ENCODE data around the gene ZNF165. TPM values are rescaled to one million over a fixed set of nuclear protein-coding genes. Genes with fewer than 3 reads are reported as not detected.

The ZNF165 gene
- total and polyA plus RNA-seq, 2 experiments from 2014 or later: 5.9 to 9.4 TPM

GRCh38 chr6:28111964-28112363, 31.6 kb downstream of the ZNF165 start:
- no peak for DNase-seq (ENCODE audit: low spot score)
- Histone ChIP-seq H3K27ac (no peak overlapping the region), H3K4me1 (ENCODE audit: insufficient read depth) (no peaks in the 10 kb centered on the region), H3K9me3 (ENCODE audit: low read depth) (no peaks in the 10 kb centered on the region), H3K27me3 (no peaks in the 10 kb centered on the region), H2AFZ (no peak overlapping the region), H3K79me2 (no peaks in the 10 kb centered on the region), H3K9me2 (replicated peaks; ENCODE audit: insufficient read depth) (no peaks in the 10 kb centered on the region), H3K36me3 (replicated peaks; ENCODE audit: insufficient read depth, low read depth) (no peaks in the 10 kb centered on the region), H3K4me2 (no peak overlapping the region), H3K4me3 (no peak overlapping the region), H4K20me1 (ENCODE audit: insufficient read depth, poor library complexity, severe bottlenecking) (no peaks in the 10 kb centered on the region)
- no peak for TF ChIP-seq EZH2 (IDR thresholded peaks at IDR 0.05; ENCODE audit: borderline replicate concordance)
- WGBS (ENCODE audit: low lambda C conversion rate, missing lambda C conversion rate): 92% methylated on average over 3 of the region's 3 CpGs

- no peaks in the 10 kb centered on the region for H3K36me3 ChIP-seq (replicated peaks; ENCODE audit: insufficient read depth, low read depth)
- H3K9me3 ChIP-seq (ENCODE audit: low read depth): no peaks in the 10 kb centered on the region
- H3K27ac ChIP-seq: no peak overlapping the region
- H3K9me2 ChIP-seq (replicated peaks; ENCODE audit: insufficient read depth): no peaks in the 10 kb centered on the region
- no peaks in the 10 kb centered on the region for H3K27me3 ChIP-seq
- H3K4me2 ChIP-seq: no peak overlapping the region
- no peaks in the 10 kb centered on the region for H3K4me1 ChIP-seq (ENCODE audit: insufficient read depth)
- no peak overlapping the region for H2AFZ ChIP-seq
- no peak for DNase-seq (ENCODE audit: low spot score)
- no peak for TF ChIP-seq EZH2 (IDR thresholded peaks at IDR 0.05; ENCODE audit: borderline replicate concordance)
- no peak for TF ChIP-seq CTCF (IDR thresholded peaks at IDR 0.05; ENCODE audit: poor library complexity)
- no peak for TF ChIP-seq EZH2phosphoT487 (IDR thresholded peaks at IDR 0.05; ENCODE audit: low read depth, severe bottlenecking, unreplicated experiment)
- no peaks in the 10 kb centered on the region for H4K20me1 ChIP-seq (ENCODE audit: insufficient read depth, poor library complexity, severe bottlenecking)
- no peaks in the 10 kb centered on the region for H3K79me2 ChIP-seq
- WGBS (ENCODE audit: low lambda C conversion rate, missing lambda C conversion rate): 82% methylated on average over 2 of the region's 2 CpGs
- no peak overlapping the region for H3K4me3 ChIP-seq
Observed at GRCh38 chr6:28115799-28116198, 35.4 kb downstream of the ZNF165 start.

GRCh38 chr6:28117386-28118050, 37.1 kb downstream of the ZNF165 start:
- H4K20me1 ChIP-seq (ENCODE audit: insufficient read depth, poor library complexity, severe bottlenecking): no peaks in the 10 kb centered on the region
- H2AFZ ChIP-seq: no peak overlapping the region
- no peak overlapping the region for H3K27ac ChIP-seq
- H3K4me3 ChIP-seq: no peak overlapping the region
- no peak overlapping the region for H3K4me2 ChIP-seq
- no peaks in the 10 kb centered on the region for H3K4me1 ChIP-seq (ENCODE audit: insufficient read depth)
- 100% methylated on average over 2 of the region's 2 CpGs for WGBS (ENCODE audit: low lambda C conversion rate, missing lambda C conversion rate)
- no peak for TF ChIP-seq EZH2 (IDR thresholded peaks at IDR 0.05; ENCODE audit: borderline replicate concordance)
- TF ChIP-seq EZH2phosphoT487 (IDR thresholded peaks at IDR 0.05; ENCODE audit: low read depth, severe bottlenecking, unreplicated experiment): no peak
- TF ChIP-seq CTCF (IDR thresholded peaks at IDR 0.05; ENCODE audit: poor library complexity): no peak
- H3K27me3 ChIP-seq: no peaks in the 10 kb centered on the region
- H3K9me2 ChIP-seq (replicated peaks; ENCODE audit: insufficient read depth): no peaks in the 10 kb centered on the region
- no peaks in the 10 kb centered on the region for H3K79me2 ChIP-seq
- no peak for DNase-seq (ENCODE audit: low spot score)
- H3K9me3 ChIP-seq (ENCODE audit: low read depth): no peaks in the 10 kb centered on the region
- H3K36me3 ChIP-seq (replicated peaks; ENCODE audit: insufficient read depth, low read depth): no peaks in the 10 kb centered on the region

GRCh38 chr6:28118217-28118616, 37.8 kb downstream of the ZNF165 start:
- Histone ChIP-seq H3K4me1 (ENCODE audit: insufficient read depth) (no peaks in the 10 kb centered on the region), H3K79me2 (peaks cover 5% of the 10 kb centered on the region), H3K4me3 (no peak overlapping the region), H3K36me3 (replicated peaks; ENCODE audit: insufficient read depth, low read depth) (no peaks in the 10 kb centered on the region), H3K27me3 (no peaks in the 10 kb centered on the region), H2AFZ (no peak overlapping the region), H3K27ac (no peak overlapping the region), H4K20me1 (ENCODE audit: insufficient read depth, poor library complexity, severe bottlenecking) (no peaks in the 10 kb centered on the region), H3K9me3 (ENCODE audit: low read depth) (no peaks in the 10 kb centered on the region), H3K9me2 (replicated peaks; ENCODE audit: insufficient read depth) (no peaks in the 10 kb centered on the region), H3K4me2 (no peak overlapping the region)
- no peak for TF ChIP-seq CTCF (IDR thresholded peaks at IDR 0.05; ENCODE audit: poor library complexity)
- TF ChIP-seq EZH2 (IDR thresholded peaks at IDR 0.05; ENCODE audit: borderline replicate concordance): no peak
- TF ChIP-seq EZH2phosphoT487 (IDR thresholded peaks at IDR 0.05; ENCODE audit: low read depth, severe bottlenecking, unreplicated experiment): no peak
- 81% methylated on average over 1 of the region's 1 CpG for whole genome bisulfite sequencing (ENCODE audit: low lambda C conversion rate, missing lambda C conversion rate)
- DNase-seq (ENCODE audit: low spot score): no peak
